GM19238 (cell line): ENCODE data around the gene CHCHD3.
"Not testable (repeated sequence)": the region's sequence is repeated elsewhere in the genome, so short reads cannot be mapped to it uniquely, and the experiment has no call there.

Experiments used
- DNase-seq: peaks from one replicate; pipeline ENCODE4 v3.0.0; 2011; ENCODE audit warnings: low spot score; ENCODE audit not compliant: insufficient read length

Gene CHCHD3

GRCh38 chr7:133003052-133003910 lies 78.6 kb downstream of the CHCHD3 start:
- no peak for DNase-seq

GRCh38 chr7:133001727-133002126 lies 80.2 kb downstream of the CHCHD3 start:
- no peak for DNase-seq

- no peak for DNase-seq
These were observed 82.0 kb downstream of the CHCHD3 start for GRCh38 chr7:132999845-133000244.

- no peak for DNase-seq
These were observed 83.1 kb downstream of the CHCHD3 start for GRCh38 chr7:132998763-132999162.

GRCh38 chr7:132997505-132997904 lies 84.4 kb downstream of the CHCHD3 start:
- DNase-seq, result no peak

GRCh38 chr7:132996581-132997242 lies 85.2 kb downstream of the CHCHD3 start:
- no peak for DNase-seq

GRCh38 chr7:132993377-132994013 lies 88.4 kb downstream of the CHCHD3 start:
- DNase-seq, result no peak

- DNase-seq, result no peak
These were observed 90.0 kb downstream of the CHCHD3 start for GRCh38 chr7:132991615-132992587.

- no peak for DNase-seq
These were observed 93.8 kb downstream of the CHCHD3 start for GRCh38 chr7:132988117-132988516.

GRCh38 chr7:132980402-132980801 lies 101.5 kb downstream of the CHCHD3 start:
- DNase-seq, result no peak

GRCh38 chr7:132979524-132979923 lies 102.4 kb downstream of the CHCHD3 start:
- DNase-seq, result no peak

- DNase-seq, result no peak
These were observed 104.7 kb downstream of the CHCHD3 start for GRCh38 chr7:132977234-132977633.

- DNase-seq, result no peak
These were observed 109.1 kb downstream of the CHCHD3 start for GRCh38 chr7:132972745-132973144.

GRCh38 chr7:132970257-132970656 lies 111.6 kb downstream of the CHCHD3 start:
- no peak for DNase-seq

- no peak for DNase-seq
These were observed 112.4 kb downstream of the CHCHD3 start for GRCh38 chr7:132969520-132969919.

GRCh38 chr7:132967470-132967848 lies 114.4 kb downstream of the CHCHD3 start:
- DNase-seq, result not testable (repeated sequence)

GRCh38 chr7:132966754-132967469 lies 115.0 kb downstream of the CHCHD3 start:
- DNase-seq, result no peak

- no peak for DNase-seq
These were observed 115.9 kb downstream of the CHCHD3 start for GRCh38 chr7:132965951-132966350.

- no peak for DNase-seq
These were observed 117.0 kb downstream of the CHCHD3 start for GRCh38 chr7:132964876-132965275.

- DNase-seq, result no peak
These were observed 122.0 kb downstream of the CHCHD3 start for GRCh38 chr7:132959891-132960290.
